ENCODE data around the gene NFE2L1.
"Not testable (repeated sequence)": the region's sequence is repeated elsewhere in the genome, so short reads cannot be mapped to it uniquely, and the experiment has no call there.

The NFE2L1 gene

GRCh38 chr17:48048384-48049126 is 396 bp downstream of the NFE2L1 start:
- no peak for FAIRE-seq

GRCh38 chr17:48051283-48051682 is 3.1 kb downstream of the NFE2L1 start:
- no peak for FAIRE-seq

GRCh38 chr17:48051706-48052486 is 3.7 kb downstream of the NFE2L1 start:
- no peak for FAIRE-seq

- no peak for FAIRE-seq
Measured at GRCh38 chr17:48052956-48053757, 5.0 kb downstream of the NFE2L1 start.

- no peak for FAIRE-seq
Measured at GRCh38 chr17:48053758-48054237, 5.6 kb downstream of the NFE2L1 start.

- FAIRE-seq: no peak
Measured at GRCh38 chr17:48054238-48055185, 6.4 kb downstream of the NFE2L1 start.

GRCh38 chr17:48055531-48056245 is 7.5 kb downstream of the NFE2L1 start:
- no peak for FAIRE-seq

- FAIRE-seq: no peak
Measured at GRCh38 chr17:48056246-48056745, 8.1 kb downstream of the NFE2L1 start.

- FAIRE-seq: no peak
Measured at GRCh38 chr17:48056879-48057278, 8.7 kb downstream of the NFE2L1 start.

- no peak for FAIRE-seq
Measured at GRCh38 chr17:48057626-48058025, 9.5 kb downstream of the NFE2L1 start.

GRCh38 chr17:48058393-48059124 is 10.4 kb downstream of the NFE2L1 start:
- no peak for FAIRE-seq

GRCh38 chr17:48059125-48059668 is 11.0 kb downstream of the NFE2L1 start:
- no peak for FAIRE-seq

GRCh38 chr17:48060249-48060648 is 12.1 kb downstream of the NFE2L1 start:
- no peak for FAIRE-seq

- FAIRE-seq: no peak
Measured at GRCh38 chr17:48062273-48062672, 14.1 kb downstream of the NFE2L1 start.

- no peak for FAIRE-seq
Measured at GRCh38 chr17:48064638-48065037, 16.5 kb downstream of the NFE2L1 start.

- no peak for FAIRE-seq
Measured at GRCh38 chr17:48066192-48066591, 18.0 kb downstream of the NFE2L1 start.

- no peak for FAIRE-seq
Measured at GRCh38 chr17:48066656-48067055, 18.5 kb downstream of the NFE2L1 start.

GRCh38 chr17:48067245-48067644 is 19.1 kb downstream of the NFE2L1 start:
- no peak for FAIRE-seq

GRCh38 chr17:48067808-48068207 is 19.6 kb downstream of the NFE2L1 start:
- not testable (repeated sequence) for FAIRE-seq

- no peak for FAIRE-seq
Measured at GRCh38 chr17:48068491-48068961, 20.4 kb downstream of the NFE2L1 start.
